GM15510 (cell line): ENCODE measurements around the gene SMIM8.

Experiments used
- POLR2A ChIP-seq: IDR thresholded peaks from 3 replicates; pipeline ENCODE4 v1.6.1; 2011; ENCODE audit warnings: borderline replicate concordance; ENCODE audit not compliant: insufficient read length; ENCODE audit errors: extremely low read depth

The SMIM8 gene

GRCh38 chr6:87319271-87319987, 3.0 kb upstream of the SMIM8 start:
- no peak for TF ChIP-seq POLR2A

GRCh38 chr6:87330961-87331360, 8.6 kb downstream of the SMIM8 start:
- no peak for TF ChIP-seq POLR2A

GRCh38 chr6:87333033-87333432, 10.6 kb downstream of the SMIM8 start:
- no peak for TF ChIP-seq POLR2A

- TF ChIP-seq POLR2A = no peak
Measured at GRCh38 chr6:87333591-87334181, 11.3 kb downstream of the SMIM8 start.

- TF ChIP-seq POLR2A = no peak
Measured at GRCh38 chr6:87334683-87335082, 12.3 kb downstream of the SMIM8 start.

GRCh38 chr6:87336367-87336766, 14.0 kb downstream of the SMIM8 start:
- no peak for TF ChIP-seq POLR2A

GRCh38 chr6:87340230-87340629, 17.8 kb downstream of the SMIM8 start:
- no peak for TF ChIP-seq POLR2A

GRCh38 chr6:87341158-87341557, 18.8 kb downstream of the SMIM8 start:
- no peak for TF ChIP-seq POLR2A

GRCh38 chr6:87341899-87342298, 19.5 kb downstream of the SMIM8 start:
- no peak for TF ChIP-seq POLR2A

GRCh38 chr6:87342829-87343228, 20.4 kb downstream of the SMIM8 start:
- TF ChIP-seq POLR2A = no peak

- TF ChIP-seq POLR2A = no peak
Measured at GRCh38 chr6:87344731-87345130, 22.3 kb downstream of the SMIM8 start, which contains the start of gene C6orf163. Gene C6orf163, plus strand, starts transcription at chr6:87344813. Its CDS starts 287 bp downstream, at chr6:87345100.

- TF ChIP-seq POLR2A = no peak
Measured at GRCh38 chr6:87346700-87347099, 24.3 kb downstream of the SMIM8 start.

GRCh38 chr6:87349896-87350295, 27.5 kb downstream of the SMIM8 start:
- no peak for TF ChIP-seq POLR2A

- no peak for TF ChIP-seq POLR2A
Measured at GRCh38 chr6:87350516-87350915, 28.1 kb downstream of the SMIM8 start.

GRCh38 chr6:87351583-87351982, 29.2 kb downstream of the SMIM8 start:
- TF ChIP-seq POLR2A = no peak

GRCh38 chr6:87356181-87356580, 33.8 kb downstream of the SMIM8 start:
- no peak for TF ChIP-seq POLR2A
